Measurements from ENCODE around the gene TADA2B. TPM values are rescaled to one million over a fixed set of nuclear protein-coding genes. Genes with fewer than 3 reads are reported as not detected.

Gene TADA2B
- polyA plus RNA-seq, 2 of the 4 experiments (the other 2 are of a cell fraction) = 6.7 to 10.8 TPM

DNA sequence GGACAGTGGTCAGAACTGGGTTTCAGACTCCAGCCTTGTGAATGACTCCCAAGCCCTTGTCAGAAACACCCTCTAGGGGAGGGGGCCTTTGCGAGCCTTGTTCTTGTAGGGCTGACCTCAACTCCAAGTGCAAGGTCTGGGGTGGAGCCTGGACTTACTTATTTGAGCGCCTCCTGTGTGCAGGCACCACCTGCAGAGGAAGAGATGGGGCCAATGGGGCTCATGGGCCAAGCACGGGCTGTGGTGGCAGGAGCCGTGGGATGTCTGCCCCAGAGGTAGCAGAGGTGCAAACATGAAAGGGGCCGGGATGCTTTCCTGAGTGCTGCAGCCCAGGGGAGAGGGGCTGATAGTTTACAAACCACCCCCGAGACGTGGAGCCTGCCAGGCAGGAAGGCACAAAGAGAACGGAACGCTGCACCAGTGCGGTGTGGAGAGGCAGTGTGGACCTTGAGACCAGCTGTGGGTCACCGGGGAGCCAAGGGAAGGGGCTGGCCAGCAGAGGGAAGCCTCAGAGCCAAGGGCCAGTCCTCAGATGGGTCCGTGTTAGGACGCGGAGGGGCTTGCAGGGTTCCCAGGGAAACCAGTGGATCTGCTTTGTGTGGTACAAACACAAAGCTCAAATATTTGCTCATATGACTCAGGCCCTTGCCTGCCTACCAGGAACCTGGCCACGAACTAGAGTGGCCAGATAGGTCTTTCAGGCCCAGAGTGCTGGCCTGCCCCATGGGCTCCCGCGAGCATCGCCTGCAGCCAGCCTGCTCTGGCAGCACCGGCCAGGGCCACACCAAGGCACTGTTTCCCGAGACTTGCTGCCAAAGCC lies 8.7 kb upstream of the TADA2B start:
- peak; percentile 92 to 93 for ATAC-seq
- no peak for FAIRE-seq
- peak; percentile 80 to 87 for DNase-seq (ENCODE audit: low read depth in 1 of 2, low spot score in 1 of 2)
- POLR2A ChIA-PET = interaction anchor here (1.0 to 1.4 kb wide), 3 partner anchors 9 to 33 kb away, joined by 4 to 6 read pairs (median 5); partner anchors contain the start of genes GRPEL1 and TADA2B
- peak overlapping the region; percentile 79 for H3K4me2 ChIP-seq
- H3K27ac ChIP-seq = peak overlapping the region; percentile 68 to 92
- H3K9me3 ChIP-seq = no peaks in the 10 kb centered on the region
- CTCF ChIA-PET = interaction anchor here (0.8 to 2.6 kb wide), 11 partner anchors 9 to 107 kb away, joined by 3 to 8 read pairs (median 4); partner anchors contain the start of gene TADA2B
- TF ChIP-seq ZFP36 (IDR thresholded peaks at IDR 0.05; ENCODE audit: borderline replicate concordance, partially characterized antibody) (no peak), RCOR1 (IDR thresholded peaks at IDR 0.05; ENCODE audit: low read depth, low read length) (no peak), PHF8 (IDR thresholded peaks at IDR 0.05; ENCODE audit: borderline replicate concordance, low read depth) (no peak), ZSCAN20 (CRISPR knock-in tag; IDR thresholded peaks at IDR 0.05) (no peak), KDM5A (IDR thresholded peaks at IDR 0.05) (no peak), POLR2A (IDR thresholded peaks at IDR 0.05; ENCODE audit: low read length) (peak; percentile 36; the same call in 1 of the 2 replicates), BHLHE40 (IDR thresholded peaks at IDR 0.05; ENCODE audit: low read depth, low read length) (no peak), REST (IDR thresholded peaks at IDR 0.05) (no peak), EP300 (IDR thresholded peaks at IDR 0.05) (no peak), FOSL2 (IDR thresholded peaks at IDR 0.05) (no peak), FOSL2 (CRISPR knock-in tag; IDR thresholded peaks at IDR 0.05) (peak; percentile 66), ZNF302 (CRISPR knock-in tag; IDR thresholded peaks at IDR 0.05) (no peak)
- TF ChIP-seq, protein P1, sequence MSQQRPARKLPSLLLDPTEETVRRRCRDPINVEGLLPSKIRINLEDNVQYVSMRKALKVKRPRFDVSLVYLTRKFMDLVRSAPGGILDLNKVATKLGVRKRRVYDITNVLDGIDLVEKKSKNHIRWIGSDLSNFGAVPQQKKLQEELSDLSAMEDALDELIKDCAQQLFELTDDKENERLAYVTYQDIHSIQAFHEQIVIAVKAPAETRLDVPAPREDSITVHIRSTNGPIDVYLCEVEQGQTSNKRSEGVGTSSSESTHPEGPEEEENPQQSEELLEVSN (IDR thresholded peaks at IDR 0.05; ENCODE audit: borderline replicate concordance, low read depth) = 0 out of 2 replicates have a peak, but pooled peaks have one; percentile 23
- TF ChIP-seq, protein P2, sequence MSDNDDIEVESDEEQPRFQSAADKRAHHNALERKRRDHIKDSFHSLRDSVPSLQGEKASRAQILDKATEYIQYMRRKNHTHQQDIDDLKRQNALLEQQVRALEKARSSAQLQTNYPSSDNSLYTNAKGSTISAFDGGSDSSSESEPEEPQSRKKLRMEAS (IDR thresholded peaks at IDR 0.05) = peak; percentile 39; the same call in 1 of the 2 replicates
- TF ChIP-seq, protein P3, sequence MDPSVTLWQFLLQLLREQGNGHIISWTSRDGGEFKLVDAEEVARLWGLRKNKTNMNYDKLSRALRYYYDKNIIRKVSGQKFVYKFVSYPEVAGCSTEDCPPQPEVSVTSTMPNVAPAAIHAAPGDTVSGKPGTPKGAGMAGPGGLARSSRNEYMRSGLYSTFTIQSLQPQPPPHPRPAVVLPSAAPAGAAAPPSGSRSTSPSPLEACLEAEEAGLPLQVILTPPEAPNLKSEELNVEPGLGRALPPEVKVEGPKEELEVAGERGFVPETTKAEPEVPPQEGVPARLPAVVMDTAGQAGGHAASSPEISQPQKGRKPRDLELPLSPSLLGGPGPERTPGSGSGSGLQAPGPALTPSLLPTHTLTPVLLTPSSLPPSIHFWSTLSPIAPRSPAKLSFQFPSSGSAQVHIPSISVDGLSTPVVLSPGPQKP (IDR thresholded peaks at IDR 0.05; ENCODE audit: low read depth, low read length) = no peak
- H3K4me3 ChIP-seq = 0 out of 3 replicates have a peak overlapping the region, but pooled peaks have one; percentile 11
- H3K4me1 ChIP-seq = peaks cover 48% of the 10 kb centered on the region
- 13% methylated on average over 18 of the region's 20 CpGs for WGBS (ENCODE audit: missing lambda C conversion rate)

GRCh38 chr4:7037425-7037824 lies 5.7 kb upstream of the TADA2B start:
- no peak for DNase-seq (ENCODE audit: low read depth in 1 of 2, low spot score in 1 of 2)
- POLR2A ChIA-PET = no interaction called here
- CTCF ChIA-PET = interaction anchor here (0.7 to 3.4 kb wide), 4 partner anchors 8 to 45 kb away, joined by 3 to 15 read pairs (median 4); no protein-coding TSS in a partner anchor
- Histone ChIP-seq H3K9me3 (no peaks in the 10 kb centered on the region), H3K4me2 (peak overlapping the region; percentile 47; the same call in 1 of the 3 replicates), H3K4me1 (peaks cover 45% of the 10 kb centered on the region), H3K4me3 (no peak overlapping the region), H3K27ac (peak overlapping the region in 1 of 2 experiments; percentile 92; a peak in 3 of 6 replicates)
- no peak for TF ChIP-seq NR3C1 (IDR thresholded peaks at IDR 0.05)
- TF ChIP-seq, protein P2 (IDR thresholded peaks at IDR 0.05) = no peak
- TF ChIP-seq REST (IDR thresholded peaks at IDR 0.05) = no peak
- no peak for TF ChIP-seq SMC3 (IDR thresholded peaks at IDR 0.05)
- no peak for TF ChIP-seq EP300 (IDR thresholded peaks at IDR 0.05)
- no peak for TF ChIP-seq FOSL2 (IDR thresholded peaks at IDR 0.05)
- no peak for TF ChIP-seq FOSL2 (CRISPR knock-in tag; IDR thresholded peaks at IDR 0.05)
- TF ChIP-seq PHF8 (IDR thresholded peaks at IDR 0.05; ENCODE audit: borderline replicate concordance, low read depth) = no peak
- TF ChIP-seq HEYL (CRISPR knock-in tag; IDR thresholded peaks at IDR 0.05) = no peak
- TF ChIP-seq RNF2 (IDR thresholded peaks at IDR 0.05; ENCODE audit: borderline replicate concordance, low read depth) = no peak
- no peak for TF ChIP-seq SREBF2 (IDR thresholded peaks at IDR 0.05)
- no peak for TF ChIP-seq HDAC2 (IDR thresholded peaks at IDR 0.05)
- TF ChIP-seq POLR2A (IDR thresholded peaks at IDR 0.05; ENCODE audit: low read length) = no peak
- ATAC-seq = no peak
- WGBS (ENCODE audit: missing lambda C conversion rate) = 67% methylated on average over 5 of the region's 6 CpGs
- no peak for FAIRE-seq

All from A549 (cell line).